GM12892 (cell line): ENCODE data around the gene BCORL1.

Experiments used
- POLR2A ChIP-seq: IDR thresholded peaks from 2 replicates; pipeline ENCODE4 v1.6.1; 2011; ENCODE audit warnings: low read depth, low read length, control low read depth
- POLR2AphosphoS5 ChIP-seq: IDR thresholded peaks from 2 replicates; pipeline ENCODE4 v1.6.1; 2011; ENCODE audit warnings: low read depth, low read length, control low read depth

GRCh38 chrX:130009658-130010223 lies 27.3 kb downstream of the BCORL1 start:
- TF ChIP-seq POLR2A (no peak), POLR2AphosphoS5 (no peak)
